Mesothelial cell of epicardium (in vitro differentiated cells): Measurements from ENCODE around the gene OXER1. TPM values are rescaled to one million over a fixed set of nuclear protein-coding genes. Genes with fewer than 3 reads are reported as not detected.

ENCODE experiments used
- DNase-seq, 2 experiments: peaks; one replicate each; pipeline ENCODE4 v3.0.0; 2021; ENCODE audit warnings: low spot score in 2 of 2; ENCODE audit not compliant: unreplicated experiment in 2 of 2
- H3K27ac Mint-ChIP-seq: 2 replicates; pipeline ENCODE4 v1.8.0; 2021; ENCODE audit warnings: mixed read lengths
- H3K27me3 Mint-ChIP-seq: 2 replicates; pipeline ENCODE4 v1.8.0; 2021; ENCODE audit warnings: low read depth, mixed read lengths
- H3K36me3 Mint-ChIP-seq: 2 replicates; pipeline ENCODE4 v1.8.0; 2021; ENCODE audit warnings: mixed read lengths
- H3K4me1 Mint-ChIP-seq: 2 replicates; pipeline ENCODE4 v1.8.0; 2021; ENCODE audit warnings: mixed read lengths
- H3K4me3 Mint-ChIP-seq: 2 replicates; pipeline ENCODE4 v1.8.0; 2021; ENCODE audit warnings: mild to moderate bottlenecking, moderate library complexity, mixed read lengths
- H3K9me3 Mint-ChIP-seq: 2 replicates; pipeline ENCODE4 v1.8.0; 2021; ENCODE audit warnings: mixed read lengths
- CTCF ChIP-seq: fragments of 200-600 bp; sonication (generic); IDR thresholded peaks from one replicate; pipeline ENCODE4 v1.5.0; 2021; ENCODE audit warnings: antibody characterized with exemption; ENCODE audit not compliant: unreplicated experiment
- total RNA-seq: library from RNA; stranded (reverse); gene quantifications from 3 replicates; pipeline ENCODE4 v1.2.1, GENCODE V29; 2021

OXER1 gene
- total RNA-seq, 1 donor from 2014 or later = 7.5 TPM

- DNase-seq = no peak
- H3K36me3 Mint-ChIP-seq = peaks cover 12% of the 10 kb centered on the region
- no peak for TF ChIP-seq CTCF
- no peaks in the 10 kb centered on the region for H3K27me3 Mint-ChIP-seq
- peaks cover 8% of the 10 kb centered on the region for H3K4me1 Mint-ChIP-seq
- H3K27ac Mint-ChIP-seq = no peak overlapping the region
- peaks cover under 1% of the 10 kb centered on the region for H3K9me3 Mint-ChIP-seq
- H3K4me3 Mint-ChIP-seq = no peak overlapping the region
Observed at GRCh38 chr2:42755191-42755880, 8.6 kb downstream of the OXER1 start.

DNA sequence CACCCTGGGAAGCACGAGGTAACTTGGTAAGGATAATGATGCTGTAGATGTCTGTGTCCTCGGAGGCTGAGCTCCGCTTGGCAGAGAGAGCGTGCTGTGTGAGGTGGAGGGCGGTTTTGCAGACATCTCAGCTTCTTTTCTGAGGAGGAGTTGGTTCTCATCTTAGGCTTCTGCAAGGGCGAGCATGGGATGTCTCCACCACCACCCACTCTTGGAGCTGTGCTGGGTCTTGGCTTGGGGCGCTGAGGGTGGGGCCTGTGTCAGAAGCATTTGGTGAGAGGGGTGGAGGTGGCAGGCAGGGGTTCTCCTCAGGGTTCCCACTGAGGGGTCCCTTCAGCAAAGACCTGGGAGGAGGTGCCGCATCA is 9.2 kb downstream of the OXER1 start:
- TF ChIP-seq CTCF = no peak
- H3K36me3 Mint-ChIP-seq = peaks cover 14% of the 10 kb centered on the region
- H3K27ac Mint-ChIP-seq = no peak overlapping the region
- H3K9me3 Mint-ChIP-seq = peaks cover 3% of the 10 kb centered on the region
- DNase-seq = no peak
- no peaks in the 10 kb centered on the region for H3K27me3 Mint-ChIP-seq
- no peak overlapping the region for H3K4me3 Mint-ChIP-seq
- peaks cover 8% of the 10 kb centered on the region for H3K4me1 Mint-ChIP-seq

- H3K36me3 Mint-ChIP-seq = peaks cover 15% of the 10 kb centered on the region
- TF ChIP-seq CTCF = no peak
- H3K27me3 Mint-ChIP-seq = no peaks in the 10 kb centered on the region
- DNase-seq = no peak
- H3K9me3 Mint-ChIP-seq = peaks cover 3% of the 10 kb centered on the region
- H3K4me3 Mint-ChIP-seq = no peak overlapping the region
- H3K4me1 Mint-ChIP-seq = peaks cover 8% of the 10 kb centered on the region
- no peak overlapping the region for H3K27ac Mint-ChIP-seq
Observed at GRCh38 chr2:42754021-42754775, 9.7 kb downstream of the OXER1 start.

- peaks cover 13% of the 10 kb centered on the region for H3K36me3 Mint-ChIP-seq
- no peak overlapping the region for H3K27ac Mint-ChIP-seq
- no peak for TF ChIP-seq CTCF
Observed at GRCh38 chr2:42752816-42753813, 10.8 kb downstream of the OXER1 start.

DNA sequence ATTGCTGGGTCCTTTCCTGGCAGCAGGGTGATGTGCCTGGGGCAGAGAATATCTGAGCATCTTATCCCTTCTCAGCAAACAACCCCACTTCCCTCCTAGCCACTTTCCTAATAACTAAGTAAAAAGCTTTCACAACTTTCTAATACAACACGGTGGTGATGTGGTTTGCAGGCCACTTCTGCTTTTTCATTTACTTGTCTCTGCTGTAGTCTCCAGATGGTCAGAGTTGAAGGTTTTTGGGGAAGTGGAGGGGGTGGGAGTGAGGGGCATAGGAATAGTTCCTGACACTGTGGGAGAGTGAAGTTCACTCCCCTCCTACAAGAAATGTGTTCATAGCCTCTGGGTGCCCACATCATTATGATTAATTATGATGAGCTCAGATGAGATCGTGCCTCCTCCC is 11.6 kb downstream of the OXER1 start:
- TF ChIP-seq CTCF = no peak
- Mint-ChIP-seq H3K4me3 (no peak overlapping the region), H3K27ac (no peak overlapping the region)

More at GRCh38 chr2:42752816-42753813, 10.8 kb downstream of the OXER1 start:
- Mint-ChIP-seq H3K4me3 (no peak overlapping the region), H3K4me1 (peaks cover 8% of the 10 kb centered on the region), H3K9me3 (peaks cover 3% of the 10 kb centered on the region), H3K27me3 (no peaks in the 10 kb centered on the region)
- no peak for DNase-seq

More for the DNA sequence above, 11.6 kb downstream of the OXER1 start:
- H3K4me1 Mint-ChIP-seq = peaks cover 8% of the 10 kb centered on the region
- no peak for DNase-seq
- peaks cover 13% of the 10 kb centered on the region for H3K36me3 Mint-ChIP-seq
- peaks cover 3% of the 10 kb centered on the region for H3K9me3 Mint-ChIP-seq
- no peaks in the 10 kb centered on the region for H3K27me3 Mint-ChIP-seq
